Urinary bladder (tissue), 4 donors: ENCODE results near the gene NCF4. TPM values are rescaled to one million over a fixed set of nuclear protein-coding genes. Genes with fewer than 3 reads are reported as not detected.

ENCODE experiments used
- DNase-seq: peaks from one replicate; pipeline ENCODE4 v3.0.0-alpha.2; 2015; ENCODE audit errors: extremely low spot score
- H3K27ac ChIP-seq: one replicate; pipeline ENCODE4 v1.5.1; 2013; ENCODE audit warnings: low read depth, mild to moderate bottlenecking, moderate library complexity
- H3K36me3 ChIP-seq: one replicate; pipeline ENCODE4 v1.6.1; 2013; ENCODE audit warnings: mild to moderate bottlenecking, moderate library complexity; ENCODE audit not compliant: insufficient read depth
- H3K4me1 ChIP-seq: one replicate; pipeline ENCODE4 v1.6.1; 2013; ENCODE audit warnings: mild to moderate bottlenecking, moderate library complexity; ENCODE audit not compliant: insufficient read depth
- H3K4me3 ChIP-seq: one replicate; pipeline ENCODE4 v1.5.1; 2013; ENCODE audit warnings: low read depth, low read length
- WGBS: extraction: QIAGEN DNeasy Blood & Tissue Kit; methylation state at CpG from one replicate; pipeline ENCODE4 v1.1.7; 2013; 5-methylcytosine and 5-hydroxymethylcytosine counted together
- polyA plus RNA-seq: library from polyadenylated mRNA; stranded (reverse); fragments of 200-250 nt; gene quantifications from one replicate; pipeline ENCODE4 v1.2.3, GENCODE V29; 2013
- total RNA-seq: library from RNA; depleted of rRNA; stranded (reverse); fragments of >200 nt; gene quantifications from one replicate; pipeline ENCODE4 v1.2.3, GENCODE V29; 2014
- donor health status: healthy with polysubstance abuse.
- donor health status: healthy.

Gene NCF4
- total and polyA plus RNA-seq, 2 donors = 9.7 to 11.9 TPM

- H3K4me1 ChIP-seq = no peaks in the 10 kb centered on the region
- no peaks in the 10 kb centered on the region for H3K36me3 ChIP-seq
- DNase-seq = no peak
- WGBS = 87% methylated on average over 1 of the region's 1 CpG
- H3K27ac ChIP-seq = no peak overlapping the region
- H3K4me3 ChIP-seq = no peak overlapping the region
These were observed 20.9 kb downstream of the NCF4 start for GRCh38 chr22:36881504-36882245.

DNA sequence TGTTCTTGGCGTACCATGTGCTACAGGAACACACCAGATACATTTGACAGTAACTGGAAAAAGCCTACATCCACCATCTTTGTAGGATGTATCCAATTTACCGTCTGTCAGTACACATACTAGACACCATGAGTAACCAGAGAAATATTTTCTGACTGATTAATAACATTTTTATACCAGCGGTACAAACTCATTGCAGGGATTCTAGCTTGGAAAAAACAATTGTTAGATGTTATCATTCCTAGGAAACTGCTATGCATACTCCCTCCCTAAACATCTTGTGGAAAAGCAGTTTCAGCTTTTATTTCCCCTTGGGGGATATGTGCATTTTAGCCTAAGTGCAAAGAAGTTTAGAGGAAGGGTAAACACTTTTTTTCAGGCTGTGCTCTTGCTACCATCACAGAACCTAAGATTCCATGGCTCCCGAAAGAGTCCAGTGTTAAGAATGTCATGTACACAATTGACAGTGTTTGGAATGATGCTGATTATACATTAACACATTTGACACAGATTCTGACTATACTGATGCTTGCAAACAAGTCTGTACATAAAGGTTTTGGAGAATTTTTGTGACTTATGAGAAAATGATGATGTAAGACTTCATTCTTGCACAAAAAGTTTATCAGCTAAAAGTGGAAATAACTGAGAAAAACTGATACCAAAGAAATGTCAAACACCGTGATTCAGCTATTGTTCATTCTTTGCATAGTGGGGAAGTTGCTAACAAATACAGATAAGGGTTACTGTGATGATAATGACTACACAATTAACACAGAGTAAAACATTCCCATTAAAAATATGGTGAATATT lies 23.7 kb downstream of the NCF4 start:
- Histone ChIP-seq H3K36me3 (no peaks in the 10 kb centered on the region), H3K4me3 (no peak overlapping the region), H3K4me1 (no peaks in the 10 kb centered on the region), H3K27ac (no peak overlapping the region)
- DNase-seq = no peak
- 65% methylated on average over 5 of the region's 5 CpGs for WGBS

- no peak for DNase-seq
- Histone ChIP-seq H3K4me3 (no peak overlapping the region), H3K27ac (no peak overlapping the region), H3K36me3 (no peaks in the 10 kb centered on the region), H3K4me1 (no peaks in the 10 kb centered on the region)
- WGBS = 76% methylated on average over 7 of the region's 7 CpGs
These were observed 24.7 kb downstream of the NCF4 start for GRCh38 chr22:36885474-36885873.

GRCh38 chr22:36886016-36886415 lies 25.2 kb downstream of the NCF4 start:
- WGBS = 90% methylated on average over 4 of the region's 4 CpGs
- H3K4me1 ChIP-seq = no peaks in the 10 kb centered on the region
- DNase-seq = no peak

DNA sequence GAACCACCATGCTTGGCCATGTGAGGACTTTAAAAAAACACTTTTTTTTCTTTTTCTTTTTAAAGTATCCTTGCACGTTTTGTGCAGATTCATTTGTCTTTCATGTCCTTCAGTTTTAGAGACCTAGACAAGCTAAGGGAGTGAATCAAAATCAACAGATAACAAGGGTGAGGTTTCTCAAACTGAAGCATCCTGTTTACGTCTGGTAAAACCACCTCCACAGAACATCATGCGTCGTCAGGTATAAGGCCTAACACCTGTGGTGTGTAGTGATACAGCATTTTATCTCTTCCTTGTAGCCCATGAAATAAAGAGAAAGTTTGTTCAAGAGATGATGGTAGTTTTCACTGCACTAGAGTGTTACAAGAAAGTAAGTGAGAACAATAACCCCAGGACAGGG lies 26.4 kb downstream of the NCF4 start:
- DNase-seq = no peak
- Histone ChIP-seq H3K4me1 (no peaks in the 10 kb centered on the region), H3K27ac (no peak overlapping the region), H3K36me3 (no peaks in the 10 kb centered on the region), H3K4me3 (no peak overlapping the region)
- 72% methylated on average over 4 of the region's 4 CpGs for WGBS

More at GRCh38 chr22:36886016-36886415, 25.2 kb downstream of the NCF4 start:
- no peaks in the 10 kb centered on the region for H3K36me3 ChIP-seq
- no peak overlapping the region for H3K27ac ChIP-seq
- H3K4me3 ChIP-seq = no peak overlapping the region

- no peaks in the 10 kb centered on the region for H3K4me1 ChIP-seq
- 54% methylated on average over 1 of the region's 1 CpG for WGBS
- DNase-seq = no peak
- H3K4me3 ChIP-seq = no peak overlapping the region
- no peak overlapping the region for H3K27ac ChIP-seq
- H3K36me3 ChIP-seq = no peaks in the 10 kb centered on the region
These were observed 30.8 kb downstream of the NCF4 start for GRCh38 chr22:36891646-36892045.

DNA sequence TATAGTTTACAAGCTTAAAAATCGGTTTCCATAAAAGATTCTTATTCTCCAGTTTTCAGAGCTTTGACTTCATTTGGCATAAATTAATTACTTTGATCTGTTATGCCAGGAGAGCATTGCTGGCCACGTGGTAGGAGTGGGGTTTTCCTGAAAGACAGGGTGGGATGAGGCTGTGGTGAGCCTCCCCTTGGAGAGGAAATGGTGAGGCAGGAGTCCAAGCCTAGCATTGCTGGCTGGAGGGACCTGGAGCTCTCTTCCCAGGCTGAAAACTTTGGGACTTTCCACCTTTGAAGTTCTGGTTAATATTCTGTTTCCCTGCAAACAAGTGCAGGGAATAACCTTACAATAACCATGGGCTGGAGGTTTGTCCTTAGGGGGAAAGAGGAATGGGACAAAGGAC lies 31.5 kb downstream of the NCF4 start:
- DNase-seq = no peak
- Histone ChIP-seq H3K27ac (no peak overlapping the region), H3K36me3 (no peaks in the 10 kb centered on the region), H3K4me1 (no peaks in the 10 kb centered on the region), H3K4me3 (no peak overlapping the region)
- WGBS = 41% methylated on average over 2 of the region's 2 CpGs

GRCh38 chr22:36893262-36893661 lies 32.5 kb downstream of the NCF4 start:
- no peaks in the 10 kb centered on the region for H3K4me1 ChIP-seq
- no peak for DNase-seq
- H3K4me3 ChIP-seq = no peak overlapping the region
- no peaks in the 10 kb centered on the region for H3K36me3 ChIP-seq
- no peak overlapping the region for H3K27ac ChIP-seq
- 64% methylated on average over 3 of the region's 3 CpGs for WGBS

GRCh38 chr22:36894266-36894665 lies 33.5 kb downstream of the NCF4 start:
- Histone ChIP-seq H3K27ac (no peak overlapping the region), H3K36me3 (no peaks in the 10 kb centered on the region), H3K4me3 (no peak overlapping the region), H3K4me1 (no peaks in the 10 kb centered on the region)
- no peak for DNase-seq
- 83% methylated on average over 1 of the region's 1 CpG for WGBS

DNA sequence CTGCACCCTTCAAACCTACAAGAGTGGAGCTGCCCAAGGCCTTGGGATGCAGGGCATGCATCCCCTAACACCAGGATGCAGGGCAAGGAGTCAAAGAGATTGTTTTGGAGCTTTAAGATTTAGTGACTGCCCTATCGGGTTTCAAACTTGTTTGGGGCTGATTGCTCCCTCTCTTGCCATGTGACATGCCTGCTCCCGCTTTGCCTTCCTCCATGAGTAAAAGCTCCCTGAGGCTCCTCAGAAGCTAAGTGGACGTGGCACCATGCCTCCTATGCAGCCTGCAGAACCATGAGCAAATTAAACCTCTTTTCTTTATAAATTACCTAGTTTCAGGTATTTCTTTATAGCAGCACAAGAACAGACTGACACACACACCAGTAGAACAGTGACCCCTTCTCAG lies 36.8 kb downstream of the NCF4 start:
- 64% methylated on average over 3 of the region's 3 CpGs for WGBS
- no peak for DNase-seq
- Histone ChIP-seq H3K4me1 (no peaks in the 10 kb centered on the region), H3K36me3 (no peaks in the 10 kb centered on the region), H3K4me3 (no peak overlapping the region), H3K27ac (no peak overlapping the region)

GRCh38 chr22:36898690-36899089 lies 37.9 kb downstream of the NCF4 start:
- Histone ChIP-seq H3K4me1 (no peaks in the 10 kb centered on the region), H3K4me3 (no peak overlapping the region), H3K27ac (no peak overlapping the region), H3K36me3 (no peaks in the 10 kb centered on the region)
- 73% methylated on average over 4 of the region's 4 CpGs for WGBS
- no peak for DNase-seq

DNA sequence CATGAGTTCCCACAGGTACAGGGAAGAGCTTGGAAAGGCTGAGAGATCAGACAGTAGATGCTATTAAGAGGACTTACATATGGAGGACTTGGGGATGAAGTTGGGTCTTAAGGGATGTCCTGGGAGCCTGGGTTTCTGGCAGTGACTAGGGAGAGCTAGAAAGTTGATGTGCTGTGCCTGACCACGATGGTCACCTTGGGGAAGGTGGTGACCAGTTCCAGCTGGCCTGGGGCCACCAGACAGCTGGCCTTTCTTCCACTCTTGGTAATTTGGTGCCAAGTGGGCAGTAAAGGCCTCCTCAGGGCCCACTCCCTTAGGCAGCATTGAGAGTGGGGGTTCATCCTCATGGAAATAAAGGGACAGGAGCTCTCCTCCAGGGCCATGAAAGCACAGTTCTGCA lies 38.7 kb downstream of the NCF4 start:
- no peak overlapping the region for H3K4me3 ChIP-seq
- H3K27ac ChIP-seq = no peak overlapping the region
- no peaks in the 10 kb centered on the region for H3K4me1 ChIP-seq
- WGBS = 64% methylated on average over 1 of the region's 1 CpG
- DNase-seq = no peak
- no peaks in the 10 kb centered on the region for H3K36me3 ChIP-seq

DNA sequence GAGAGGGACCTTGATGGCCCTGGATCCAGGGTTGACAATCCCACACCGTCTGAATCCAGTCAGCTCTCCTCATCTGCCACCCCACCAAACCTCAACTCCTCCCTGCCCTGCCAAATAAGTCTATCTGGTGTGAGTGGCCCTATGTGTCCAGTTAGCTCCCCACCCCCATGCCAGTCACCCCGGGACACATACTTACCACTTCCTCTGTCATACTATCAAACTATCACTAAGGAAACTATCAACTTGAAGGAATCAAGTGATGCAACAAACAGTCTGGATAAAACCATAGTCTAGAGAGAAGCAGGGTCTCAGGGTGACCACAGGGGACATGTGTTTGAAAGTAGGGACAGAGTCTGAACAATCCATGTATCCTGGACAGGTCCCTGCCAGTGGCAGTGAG lies 39.4 kb downstream of the NCF4 start:
- no peak overlapping the region for H3K4me3 ChIP-seq
- H3K4me1 ChIP-seq = no peaks in the 10 kb centered on the region
- 62% methylated on average over 2 of the region's 2 CpGs for WGBS
- H3K27ac ChIP-seq = no peak overlapping the region
- DNase-seq = no peak
- H3K36me3 ChIP-seq = no peaks in the 10 kb centered on the region

DNA sequence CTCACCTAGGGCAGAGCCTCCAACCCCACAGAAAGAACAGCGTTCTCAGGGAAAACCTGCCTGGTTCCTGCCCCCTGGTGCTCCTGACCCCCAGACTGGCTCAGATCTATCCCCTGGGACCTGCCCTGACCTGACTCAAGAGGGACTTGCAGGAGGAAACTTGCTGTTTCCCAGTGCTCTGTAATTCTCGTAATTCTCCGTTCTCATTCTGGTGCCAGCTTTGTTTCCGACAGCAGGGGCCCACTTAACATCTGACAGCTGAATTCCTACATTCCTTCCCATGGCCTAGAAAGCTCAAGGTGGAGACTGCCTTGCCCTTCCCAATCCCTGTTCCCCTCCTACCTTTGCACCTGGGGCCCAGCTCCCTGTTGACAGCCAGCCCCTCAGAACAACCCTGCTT lies 40.1 kb downstream of the NCF4 start:
- Histone ChIP-seq H3K27ac (no peak overlapping the region), H3K36me3 (no peaks in the 10 kb centered on the region), H3K4me3 (no peak overlapping the region), H3K4me1 (no peaks in the 10 kb centered on the region)
- no peak for DNase-seq
- WGBS = 17% methylated on average over 4 of the region's 4 CpGs
